NCI-H526 treated with DMSO at 0.1 percent for 48 hours (cell line): ENCODE data around the gene CLPSL2.
"Not testable (repeated sequence)": the region's sequence is repeated elsewhere in the genome, so short reads cannot be mapped to it uniquely, and the experiment has no call there.

Experiments
- DNase-seq: peaks from one replicate; lab custom pipeline; 2025; lab: John Stamatoyannopoulos, UW

CLPSL2 gene

GRCh38 chr6:35776364-35777215 lies at the start of gene CLPSL2:
CLPSL2 (plus strand) TSS chr6:35776598; CDS start chr6:35776619, 21 bp downstream.
- DNase-seq: peak; percentile 50

GRCh38 chr6:35727231-35727934 lies 49.0 kb upstream of the CLPSL2 start:
- DNase-seq: peak; percentile 42

GRCh38 chr6:35727935-35728682 lies 48.3 kb upstream of the CLPSL2 start:
- peak; percentile 72 for DNase-seq

- no peak for DNase-seq
Measured at GRCh38 chr6:35728683-35729678, 47.4 kb upstream of the CLPSL2 start.

GRCh38 chr6:35729722-35730121 lies 46.7 kb upstream of the CLPSL2 start:
- DNase-seq: no peak

- DNase-seq: peak; percentile 26
Measured at GRCh38 chr6:35730745-35731413, 45.5 kb upstream of the CLPSL2 start.

- peak; percentile 73 for DNase-seq
Measured at GRCh38 chr6:35731414-35731735, 45.0 kb upstream of the CLPSL2 start.

- DNase-seq: peak; percentile 67
Measured at GRCh38 chr6:35731736-35732532, 44.5 kb upstream of the CLPSL2 start.

- no peak for DNase-seq
Measured at GRCh38 chr6:35733633-35734032, 42.8 kb upstream of the CLPSL2 start.

- DNase-seq: not testable (repeated sequence)
Measured at GRCh38 chr6:35734319-35734718, 42.1 kb upstream of the CLPSL2 start.

- no peak for DNase-seq
Measured at GRCh38 chr6:35735452-35735851, 40.9 kb upstream of the CLPSL2 start.

- DNase-seq: peak; percentile 22
Measured at GRCh38 chr6:35736253-35736894, 40.0 kb upstream of the CLPSL2 start.

- no peak for DNase-seq
Measured at GRCh38 chr6:35736982-35737412, 39.4 kb upstream of the CLPSL2 start, which contains the start of gene ARMC12. ARMC12 (plus strand) TSS chr6:35737032; CDS start chr6:35737109, 77 bp downstream.

GRCh38 chr6:35737413-35738211 lies 38.8 kb upstream of the CLPSL2 start:
- peak; percentile 82 for DNase-seq

GRCh38 chr6:35739645-35740524 lies 36.5 kb upstream of the CLPSL2 start:
- no peak for DNase-seq

- DNase-seq: no peak
Measured at GRCh38 chr6:35742842-35743241, 33.6 kb upstream of the CLPSL2 start.

- no peak for DNase-seq
Measured at GRCh38 chr6:35745509-35745908, 30.9 kb upstream of the CLPSL2 start.
